GM12891 (cell line): Measurements from ENCODE around the gene RYR1.

Experiments used
- PAX5 ChIP-seq: IDR thresholded peaks from 2 replicates; pipeline ENCODE4 v1.6.1; 2011; ENCODE audit warnings: low read length, moderate library complexity, mild to moderate bottlenecking; ENCODE audit not compliant: insufficient read depth, severe bottlenecking
- POLR2A ChIP-seq: IDR thresholded peaks from 2 replicates; pipeline ENCODE4 v1.6.1; 2011; ENCODE audit warnings: low read depth, low read length, control low read depth
- POLR2AphosphoS5 ChIP-seq: IDR thresholded peaks from 2 replicates; pipeline ENCODE4 v1.6.1; 2011; ENCODE audit warnings: low read depth, low read length, control low read depth
- POU2F2 ChIP-seq: IDR thresholded peaks from 2 replicates; pipeline ENCODE4 v1.6.1; 2011; ENCODE audit warnings: low read depth, mild to moderate bottlenecking, control low read depth, low read length, moderate library complexity
- TAF1 ChIP-seq: IDR thresholded peaks from 2 replicates; pipeline ENCODE4 v1.6.1; 2011; ENCODE audit warnings: low read depth, low read length, control low read depth

DNA sequence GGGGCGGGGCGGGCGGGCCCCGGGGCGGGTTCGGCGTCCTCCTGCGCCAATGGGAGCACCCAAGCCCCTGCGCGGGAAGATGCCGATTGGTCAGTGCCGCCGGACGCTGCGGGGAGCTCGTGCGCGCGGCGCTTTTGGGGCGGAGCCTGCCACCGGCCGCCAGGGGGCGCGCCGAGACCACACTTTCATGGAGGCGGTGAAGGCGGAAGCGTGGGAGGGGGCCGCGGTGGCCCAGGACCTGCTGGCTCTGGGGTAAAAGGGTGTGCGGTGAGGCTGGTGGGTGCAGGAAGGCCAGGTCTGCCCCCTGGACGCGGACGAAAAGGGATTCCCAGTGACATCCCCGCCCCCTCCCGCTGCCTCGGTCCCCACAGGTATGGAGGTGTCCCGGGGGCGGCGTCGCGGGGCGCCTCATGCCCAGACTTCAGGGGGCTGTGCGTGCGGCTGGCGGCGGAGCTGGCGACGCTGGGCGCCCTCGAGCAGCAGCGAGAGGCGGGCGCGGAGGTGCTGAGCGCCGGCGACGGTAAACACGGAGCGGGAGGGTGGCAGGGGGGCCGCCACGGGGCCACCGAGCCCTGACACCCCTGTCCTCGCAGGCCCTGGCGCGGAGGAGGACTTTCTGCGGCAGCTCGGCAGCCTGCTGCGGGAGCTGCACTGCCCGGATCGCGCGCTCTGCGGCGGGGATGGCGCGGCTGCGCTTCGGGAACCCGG is 30.4 kb upstream of the RYR1 start, which contains the start of gene FAM98C:
- TF ChIP-seq POLR2A (no peak), TAF1 (no peak), POLR2AphosphoS5 (no peak), POU2F2 (no peak), PAX5 (no peak)
